GM21786 (cell line): ENCODE data around the gene PRRC1.

Source experiments
- ATAC-seq: cut with Tn5 transposase; IDR thresholded peaks from one replicate; pipeline ENCODE4 v1.9.1; 2021; ENCODE audit not compliant: unreplicated experiment

Gene PRRC1

GRCh38 chr5:127517480-127518318 is at the start of gene PRRC1:
Gene PRRC1 (plus strand): TSS chr5:127517640. CDS start chr5:127523480, 5,840 bp downstream.
- ATAC-seq: peak; percentile 91

DNA sequence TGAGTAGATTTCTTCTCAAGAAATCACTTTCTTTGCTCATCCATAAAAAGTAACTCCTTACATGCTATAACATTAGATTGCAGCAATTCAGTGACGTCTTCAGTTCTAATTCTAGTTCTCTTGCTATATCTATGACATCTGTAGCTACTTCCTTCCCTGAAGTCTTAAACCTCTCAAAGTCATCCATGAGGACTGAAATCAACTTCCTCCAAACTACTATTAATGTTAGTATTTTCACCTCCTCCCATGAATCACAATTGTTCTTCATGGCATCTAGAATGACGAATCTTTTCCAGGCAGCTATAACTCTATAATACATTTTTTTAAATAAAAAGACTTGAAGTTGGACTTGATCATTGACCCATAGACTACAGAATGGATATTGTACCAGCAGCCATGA is 46.2 kb upstream of the PRRC1 start:
- no peak for ATAC-seq

DNA sequence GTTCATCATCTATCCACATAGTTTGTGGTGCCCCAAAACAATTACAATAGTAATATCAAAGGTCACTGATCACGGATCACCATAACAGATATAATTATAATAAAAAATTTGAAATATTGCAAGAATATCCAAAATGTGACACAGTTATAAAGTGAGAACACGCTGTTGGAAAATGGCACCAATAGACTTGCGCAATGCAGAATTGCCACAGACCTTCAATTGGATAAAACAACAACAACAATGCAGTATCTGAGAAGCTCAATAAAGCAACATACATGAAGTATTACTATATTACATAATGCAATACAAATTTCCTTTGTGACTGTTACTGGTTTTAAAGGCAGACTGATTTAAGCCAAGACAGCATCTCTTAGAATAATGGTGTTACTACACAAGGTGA is 44.7 kb upstream of the PRRC1 start:
- ATAC-seq: no peak

DNA sequence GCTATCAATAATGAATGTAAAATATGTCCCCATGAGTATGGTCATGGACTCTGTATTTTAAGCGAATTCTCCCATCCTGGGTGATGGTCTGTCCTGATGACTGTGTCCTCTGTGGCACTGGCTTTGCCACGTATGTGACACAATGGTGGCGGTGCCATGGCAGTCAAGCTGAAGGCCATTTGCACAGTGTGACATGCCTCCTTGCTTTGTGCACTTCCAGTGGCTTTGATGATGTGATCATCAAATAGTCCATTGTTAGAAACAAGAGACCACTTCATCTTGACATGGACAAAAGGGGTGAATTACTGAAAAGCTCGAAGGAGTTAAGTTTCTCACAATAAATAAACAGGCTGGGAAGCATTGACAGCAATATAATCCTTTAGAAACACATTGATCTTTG is 31.0 kb upstream of the PRRC1 start:
- ATAC-seq: no peak

DNA sequence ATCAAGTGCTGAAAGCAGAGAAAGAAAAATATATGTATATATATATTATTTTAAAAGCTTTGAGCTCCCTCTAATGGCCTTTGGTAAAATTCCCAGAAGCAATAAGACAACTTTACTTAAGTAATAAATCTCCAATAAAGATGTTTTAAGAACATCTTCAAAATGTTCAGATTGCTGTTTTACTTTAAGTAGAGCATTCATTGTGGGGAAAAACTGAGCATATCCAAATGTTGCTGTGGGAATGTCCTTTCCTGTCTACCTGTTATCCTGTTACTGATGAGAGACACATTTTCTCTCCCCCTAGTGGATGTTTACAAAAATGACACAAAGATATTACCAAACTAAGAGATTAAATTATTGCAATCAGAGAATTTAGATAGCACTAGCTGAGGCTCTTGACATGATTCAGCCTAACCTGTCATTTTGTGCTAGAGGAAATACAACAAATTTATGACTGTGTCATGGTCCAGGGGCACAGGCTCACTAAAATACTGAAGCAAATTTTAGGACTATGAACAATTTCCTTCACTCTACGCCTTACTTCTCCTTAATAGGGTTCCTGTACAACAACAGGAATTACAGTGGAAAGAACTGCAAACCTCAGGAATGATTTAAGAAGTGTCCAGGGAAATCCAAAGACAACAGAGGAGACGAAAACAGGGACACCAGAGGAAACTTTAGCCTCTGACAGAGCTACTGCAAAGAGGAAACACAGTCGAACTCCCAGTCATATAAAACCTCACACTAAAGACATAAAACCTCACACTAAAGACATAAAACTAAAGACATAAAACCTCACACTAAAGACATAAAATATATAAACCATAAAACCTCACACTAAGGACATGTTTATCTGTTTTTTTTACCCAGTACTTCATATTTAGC is 24.3 kb upstream of the PRRC1 start:
- ATAC-seq: peak; percentile 76

DNA sequence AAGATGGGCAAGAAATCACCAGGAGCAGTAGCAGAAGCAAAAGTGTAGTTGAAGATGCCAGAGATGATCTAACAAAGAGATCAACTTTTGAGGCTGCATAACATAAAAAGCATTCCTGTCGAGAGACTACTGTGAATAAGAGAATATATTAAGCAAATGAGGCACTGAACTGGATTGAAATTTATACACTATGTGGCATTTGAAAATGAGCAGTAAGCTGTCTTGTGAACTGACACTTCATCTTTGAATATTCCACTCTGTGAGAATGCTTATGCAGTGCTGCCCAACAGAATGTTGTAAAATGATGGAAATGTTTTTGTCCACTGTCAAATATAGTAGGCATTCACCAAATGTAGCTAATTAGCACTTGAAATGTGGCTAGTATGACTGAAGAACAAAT is 18.9 kb upstream of the PRRC1 start:
- no peak for ATAC-seq

DNA sequence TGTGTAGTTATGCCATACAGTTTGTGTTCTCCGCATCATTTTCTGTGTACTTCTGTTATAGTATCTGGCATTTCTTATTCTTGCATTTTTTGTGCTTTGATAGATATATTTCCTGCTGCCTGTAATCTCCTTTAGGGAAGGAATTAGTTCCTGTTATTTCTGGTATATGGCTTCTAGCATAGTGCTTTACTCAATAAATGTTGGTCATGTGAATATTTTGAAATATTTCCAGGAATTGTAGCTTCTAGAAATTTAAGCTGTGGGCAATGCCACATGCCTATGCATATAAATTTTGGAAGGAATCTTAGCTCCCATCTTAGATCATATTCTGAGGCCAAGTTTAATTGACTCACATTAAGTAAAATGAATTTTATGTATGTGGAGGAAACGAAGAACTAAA is 11.5 kb upstream of the PRRC1 start:
- ATAC-seq: no peak

- ATAC-seq: no peak
Measured at GRCh38 chr5:127506616-127507015, 10.8 kb upstream of the PRRC1 start.

DNA sequence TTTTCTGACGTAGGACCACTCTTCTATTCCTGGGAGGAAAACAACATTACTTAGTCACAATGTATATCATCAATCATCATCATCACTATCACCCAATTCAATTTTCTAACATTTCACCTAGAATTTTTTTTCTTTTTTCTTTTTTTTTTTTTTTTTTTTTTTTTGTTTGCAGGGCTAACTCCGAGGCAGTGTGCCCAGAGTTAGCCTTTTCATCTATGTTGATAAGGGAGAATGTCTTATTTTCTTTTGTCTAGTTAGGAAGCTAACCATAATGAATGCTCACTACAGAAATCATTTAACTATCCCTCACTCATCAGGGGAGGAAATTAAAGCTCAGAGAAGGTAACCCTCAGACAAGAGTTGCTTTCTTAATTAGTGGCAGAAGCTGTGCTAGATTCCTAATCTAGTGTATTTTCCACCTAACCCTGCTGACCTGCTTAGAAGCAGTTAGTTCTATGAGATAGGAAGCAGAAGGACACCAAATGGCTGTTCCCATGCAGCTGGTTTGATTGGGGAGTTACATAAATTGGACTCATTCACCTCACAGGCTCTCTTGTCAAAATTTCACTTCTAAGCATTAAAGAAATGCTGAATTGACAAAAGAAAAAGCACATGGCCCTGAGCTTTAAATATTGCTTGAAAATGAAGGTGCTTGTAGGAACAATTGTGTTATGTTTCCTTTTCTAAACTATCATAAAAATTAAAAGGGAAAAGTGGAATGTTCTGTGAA is 8.6 kb upstream of the PRRC1 start:
- no peak for ATAC-seq

DNA sequence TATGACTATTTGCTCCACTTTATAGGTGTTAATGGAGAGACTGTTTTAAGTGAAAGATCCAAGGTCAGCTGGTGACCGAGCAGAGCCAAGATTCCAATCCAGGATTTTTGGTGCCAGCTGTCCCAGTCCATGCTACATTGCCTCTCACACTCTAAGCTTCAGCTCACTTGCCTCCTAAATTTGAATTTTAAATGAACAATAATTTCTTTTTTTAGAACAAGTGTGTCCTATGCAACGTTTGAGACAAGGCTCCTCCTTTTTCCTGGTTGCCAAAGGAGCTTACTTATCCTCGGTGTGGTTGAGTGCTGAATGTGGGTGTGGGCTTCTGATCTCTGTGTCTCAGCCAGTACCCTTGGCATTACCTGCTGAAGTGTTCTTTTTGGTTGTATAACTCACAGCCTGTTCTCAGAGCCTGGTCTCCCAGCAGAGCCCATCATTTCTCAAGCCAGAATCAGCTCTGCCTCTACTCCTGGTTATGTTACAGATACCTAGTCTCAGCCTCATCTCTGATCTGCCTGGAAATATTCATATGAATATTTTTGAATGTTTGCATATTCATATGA is 4.0 kb upstream of the PRRC1 start:
- no peak for ATAC-seq

DNA sequence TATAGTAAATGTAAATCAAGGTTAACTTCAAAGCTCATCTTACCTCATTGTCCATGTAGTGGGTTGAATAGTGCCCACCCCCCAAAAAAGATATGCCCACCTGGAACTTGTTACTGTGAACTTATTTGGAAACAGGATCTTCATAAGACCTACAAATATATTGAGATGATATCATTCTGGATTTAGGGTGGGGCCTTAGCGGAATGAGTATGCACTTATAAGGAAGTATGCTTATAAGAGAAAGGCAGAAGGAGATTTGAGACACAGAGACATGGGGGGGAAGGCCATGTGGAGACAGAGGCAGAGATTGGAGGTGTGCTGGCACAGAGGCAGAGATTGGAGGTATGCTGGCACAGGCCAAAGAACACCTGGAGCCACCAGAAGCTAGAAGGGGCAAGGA is 2.6 kb upstream of the PRRC1 start:
- no peak for ATAC-seq

GRCh38 chr5:127515693-127516440 is 1.6 kb upstream of the PRRC1 start:
- no peak for ATAC-seq

DNA sequence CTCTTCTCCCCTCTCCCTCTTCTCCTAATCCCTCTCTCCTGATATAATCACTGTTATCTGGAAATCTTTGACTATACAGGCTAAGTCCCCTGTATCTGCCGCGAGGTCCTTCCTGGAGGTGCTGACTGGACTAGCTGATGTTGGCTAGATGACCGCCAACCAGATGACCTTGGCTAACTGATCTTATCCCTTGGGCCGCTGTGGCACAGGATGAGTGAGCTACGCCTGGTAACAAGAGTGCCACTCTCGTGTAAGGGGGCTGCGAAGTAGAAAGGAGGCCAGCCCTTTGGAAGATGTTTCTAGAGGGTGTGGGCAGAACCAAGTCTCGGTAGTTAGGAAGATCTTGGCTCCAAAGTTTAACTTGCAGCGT is 345 bp upstream of the PRRC1 start:
- ATAC-seq: peak; percentile 34

DNA sequence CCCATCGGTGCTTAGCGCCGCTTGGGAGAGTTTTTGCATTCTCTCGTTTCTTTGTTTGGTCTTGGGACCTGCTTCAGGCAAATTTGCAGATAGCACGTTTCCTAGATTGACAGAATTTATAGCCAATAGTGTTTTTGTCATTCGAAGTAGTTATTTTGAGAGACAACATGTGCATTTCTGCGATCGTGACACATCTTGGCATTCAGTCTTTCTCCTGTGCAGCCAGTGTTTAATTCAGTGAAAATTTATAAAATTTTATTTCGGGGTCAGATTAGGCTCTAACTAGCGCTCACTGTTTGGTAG is 830 bp downstream of the PRRC1 start:
- ATAC-seq: no peak

DNA sequence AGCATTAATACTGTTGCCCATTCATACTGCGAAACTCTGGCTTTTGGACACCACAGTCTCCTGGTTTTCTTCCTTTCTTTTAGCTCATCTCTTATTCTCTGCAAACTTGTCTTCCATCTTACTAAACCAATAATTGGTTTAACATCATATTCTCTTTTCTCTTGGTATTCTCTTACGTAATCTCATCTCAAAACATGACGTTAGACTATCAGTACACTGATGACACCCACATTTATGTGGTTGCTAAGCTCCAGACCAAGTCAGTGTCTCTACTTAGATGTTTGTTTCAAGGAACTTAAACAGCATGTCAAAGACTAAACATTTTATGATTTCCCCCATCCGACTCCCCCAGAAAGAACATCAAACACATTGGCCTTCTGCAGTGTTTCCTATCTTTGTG is 2.1 kb downstream of the PRRC1 start:
- ATAC-seq: no peak

GRCh38 chr5:127521138-127521770 is 3.8 kb downstream of the PRRC1 start:
- ATAC-seq: no peak

- ATAC-seq: no peak
Measured at GRCh38 chr5:127525181-127525580, 7.7 kb downstream of the PRRC1 start.

DNA sequence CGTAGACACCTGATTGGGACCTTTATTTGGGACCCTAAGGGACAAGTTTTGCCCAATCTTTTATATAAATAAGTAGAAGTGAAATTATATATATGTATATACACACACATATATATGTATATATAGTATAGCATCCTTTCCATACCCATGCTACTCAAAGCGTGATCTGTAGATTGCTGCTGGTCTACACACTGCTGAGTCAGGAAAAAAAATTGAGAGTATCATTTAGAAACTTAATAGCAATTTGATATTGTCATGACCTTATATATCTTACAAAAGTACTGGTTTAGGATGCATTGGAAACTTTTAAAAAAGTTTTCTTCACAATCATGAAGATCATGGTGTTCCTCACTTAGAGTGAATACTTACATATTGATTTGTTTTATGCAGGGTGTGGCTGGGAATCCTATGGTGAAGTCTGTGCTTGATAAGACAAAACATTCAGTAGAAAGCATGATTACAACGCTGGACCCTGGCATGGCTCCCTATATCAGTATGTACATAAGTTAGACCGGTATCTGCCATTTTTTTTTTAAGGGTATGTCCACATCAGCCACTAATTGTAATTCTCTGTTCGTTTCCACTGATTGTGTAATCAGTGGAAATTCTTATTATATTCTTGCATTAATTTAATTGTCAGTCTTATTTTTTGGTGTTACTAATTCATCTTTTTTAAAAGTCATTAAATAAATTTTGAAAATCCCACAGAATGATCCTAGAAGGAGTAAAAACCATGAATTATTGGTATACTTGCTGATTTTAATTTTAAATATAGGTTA is 12.7 kb downstream of the PRRC1 start:
- ATAC-seq: no peak

GRCh38 chr5:127536687-127537086 is 19.2 kb downstream of the PRRC1 start:
- no peak for ATAC-seq
